HepG2 (cell line): ENCODE data around the gene MSMO1. TPM values are rescaled to one million over a fixed set of nuclear protein-coding genes. Genes with fewer than 3 reads are reported as not detected.

Experiments used
- microRNA counts: library from miRNA; unstranded; fragments of <30 nt; microRNA quantifications from one replicate; lab custom pipeline; 2015
- microRNA-seq: library from miRNA; unstranded; fragments of <30 nt; microRNA quantifications from one replicate; pipeline ENCODE4, GENCODE V29; 2020
- polyA plus RNA-seq, 8 experiments: library from polyadenylated mRNA; depleted of rRNA in 3 of 8; stranded (reverse) in 7 of 8; unstranded in 1 of 8; fragments of >200 nt; fragmentation: Illumina TruSeq in 4 of 8; extraction: Trizol in 4 of 8; gene quantifications; 2 replicates each; pipeline versions ENCODE4 v1.2.1 to v1.2.3, GENCODE V29; 2011 to 2016; ENCODE audit warnings: low read depth in 4 of 8, missing spikeins in 1 of 8, mixed read lengths in 1 of 8; ENCODE audit not compliant: insufficient read depth in 1 of 8
- small RNA-seq, 3 experiments: library from RNA; depleted of rRNA; stranded (forward); fragments of <200 nt; gene quantifications; one replicate each; pipeline ENCODE3, GENCODE V24; 2012; ENCODE audit warnings: low read depth in 2 of 3, low replicate concordance in 1 of 3; ENCODE audit not compliant: insufficient read length in 3 of 3, insufficient read depth in 2 of 3
- total RNA-seq, 5 experiments: library from RNA; depleted of rRNA; stranded (reverse); fragments of >200 nt; fragmentation: Illumina TruSeq; extraction: Trizol; gene quantifications; 2 replicates each; pipeline ENCODE4 v1.2.3, GENCODE V29; 2016; ENCODE audit warnings: low read depth in 1 of 5

The MSMO1 gene
- total and polyA plus RNA-seq, 2 of the 13 experiments (the other 11 are each of a cell fraction or from before 2014, with no cell fraction given): 98.1 to 216 TPM

MicroRNAs encoded within 50 kb of the gene (microRNA counts, 767-probe panel; counts per million panel counts)
- not detected for microRNA hsa-miR-578 (lab: Ali Mortazavi, UCI)

Small RNAs within 50 kb of the gene (microRNA-seq; reads per million reads assigned to microRNA genes)
- gene MIR578: 0.51 reads per million

Small RNAs within 50 kb of the gene (small RNA-seq; reads per million reads assigned to genes)
- gene MIR578: 0 to 0.98 (median 0) reads per million in 3 experiments

Other genes with a start within 250 kb of the MSMO1 start
- 14.1 and 19.9 TPM in 2 replicates for gene TMEM192, start 214.8 kb upstream of the MSMO1 start, total RNA-seq (2016; rRNA removed; fragmentation: Illumina TruSeq; extraction: Trizol)
- 19.3 and 19.8 TPM in 2 replicates for gene TMEM192, start 214.8 kb upstream of the MSMO1 start, polyA plus RNA-seq (2011; rRNA removed)
- 14.4 and 17.6 TPM in 2 replicates for gene KLHL2, start 120.1 kb upstream of the MSMO1 start, total RNA-seq (2016; rRNA removed; fragmentation: Illumina TruSeq; extraction: Trizol)
- gene KLHL2, start 120.1 kb upstream of the MSMO1 start, polyA plus RNA-seq (2011; rRNA removed): 7.3 and 9.2 TPM in 2 replicates
- gene CPE, start 51.3 kb downstream of the MSMO1 start, total RNA-seq (2016; rRNA removed; fragmentation: Illumina TruSeq; extraction: Trizol): 94.9 and 268 TPM in 2 replicates
- 852 and 1,053 TPM in 2 replicates for gene CPE, start 51.3 kb downstream of the MSMO1 start, polyA plus RNA-seq (2011; rRNA removed)